OCI-LY3 (cell line): ENCODE data around the gene ERGIC2.

ENCODE experiments used
- H2AFZ ChIP-seq: fragments of 200-600, 300-600 bp; shearing (Covaris generic); 2 replicates; pipeline ENCODE4 v1.6.0; 2014; ENCODE audit warnings: antibody characterized with exemption, low read depth, low read length
- H3K27ac ChIP-seq: fragments of 200-600, 300-600 bp; sonication (generic); 2 replicates; pipeline ENCODE4 v1.5.1; 2014; ENCODE audit warnings: mild to moderate bottlenecking, low read length, moderate library complexity, mixed read lengths
- H3K27me3 ChIP-seq: fragments of 200-600, 300-600 bp; sonication (generic); 2 replicates; pipeline ENCODE4 v1.6.1; 2014; ENCODE audit warnings: low read depth, low read length, mixed read lengths
- H3K36me3 ChIP-seq: fragments of 200-600, 300-600 bp; sonication (generic); replicated peaks from 2 replicates; pipeline ENCODE3; 2014; ENCODE audit warnings: low read depth, low read length, mixed read lengths
- H3K4me1 ChIP-seq: fragments of 300-600, 200-600 bp; sonication (generic); 2 replicates; pipeline ENCODE4 v1.6.1; 2014; ENCODE audit warnings: low read length, mixed read lengths
- H3K4me2 ChIP-seq: fragments of 200-600, 300-600 bp; sonication (generic); 2 replicates; pipeline ENCODE4 v1.6.1; 2014; ENCODE audit warnings: low read length, mixed read lengths
- H3K4me3 ChIP-seq: fragments of 300-600, 200-600 bp; sonication (generic); 2 replicates; pipeline ENCODE4 v1.5.1; 2014; ENCODE audit warnings: antibody characterized with exemption, mild to moderate bottlenecking, low read length, moderate library complexity
- H3K79me2 ChIP-seq: fragments of 300-600, 200-600 bp; shearing (Covaris generic); 2 replicates; pipeline ENCODE4 v1.6.1; 2014; ENCODE audit warnings: mild to moderate bottlenecking, low read length, mixed read lengths
- H3K9ac ChIP-seq: fragments of 300-600, 200-600 bp; shearing (Covaris generic); 2 replicates; pipeline ENCODE4 v1.6.0; 2014; ENCODE audit warnings: mild to moderate bottlenecking, low read length, moderate library complexity
- H3K9me3 ChIP-seq: fragments of 200-600, 300-600 bp; shearing (Covaris generic); 2 replicates; pipeline ENCODE4 v1.6.1; 2014; ENCODE audit warnings: low read length, mixed read lengths; ENCODE audit not compliant: insufficient read depth
- H4K20me1 ChIP-seq: fragments of 200-600, 300-600 bp; sonication (generic); 2 replicates; pipeline ENCODE4 v1.6.1; 2016; ENCODE audit warnings: low read length, mixed read lengths; ENCODE audit not compliant: insufficient read depth
- EZH2phosphoT487 ChIP-seq: fragments of 200-600 bp; shearing (Covaris generic); IDR thresholded peaks from 2 replicates; pipeline ENCODE4 v1.6.1; 2018; ENCODE audit warnings: antibody characterized with exemption, mixed run types, low read depth
- TF ChIP-seq, protein P1 (sequence below): fragments of 200-600, 300-600 bp; sonication (generic); IDR thresholded peaks from 2 replicates; pipeline ENCODE4 v1.5.1; 2014; ENCODE audit warnings: antibody characterized with exemption, low read length, low read depth

Gene ERGIC2

DNA sequence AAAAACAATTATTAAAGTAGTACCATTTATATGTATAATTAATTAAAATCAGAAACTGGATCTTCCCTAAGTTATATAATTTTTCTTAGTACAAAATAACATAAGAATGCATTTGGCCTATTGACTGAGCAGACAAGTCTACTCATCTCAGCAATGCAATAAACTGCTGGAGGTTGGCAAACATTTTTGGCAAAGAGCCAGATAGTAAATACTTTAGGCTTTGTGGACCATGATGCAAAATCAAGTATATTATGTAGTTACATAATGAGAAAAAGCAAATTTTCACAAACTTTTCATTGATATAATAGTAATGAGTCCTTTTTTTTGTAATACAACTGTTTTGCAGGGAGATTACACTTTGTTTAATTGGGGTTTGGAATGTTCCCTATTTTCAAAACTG lies 30.9 kb downstream of the ERGIC2 start:
- TF ChIP-seq, protein P1, sequence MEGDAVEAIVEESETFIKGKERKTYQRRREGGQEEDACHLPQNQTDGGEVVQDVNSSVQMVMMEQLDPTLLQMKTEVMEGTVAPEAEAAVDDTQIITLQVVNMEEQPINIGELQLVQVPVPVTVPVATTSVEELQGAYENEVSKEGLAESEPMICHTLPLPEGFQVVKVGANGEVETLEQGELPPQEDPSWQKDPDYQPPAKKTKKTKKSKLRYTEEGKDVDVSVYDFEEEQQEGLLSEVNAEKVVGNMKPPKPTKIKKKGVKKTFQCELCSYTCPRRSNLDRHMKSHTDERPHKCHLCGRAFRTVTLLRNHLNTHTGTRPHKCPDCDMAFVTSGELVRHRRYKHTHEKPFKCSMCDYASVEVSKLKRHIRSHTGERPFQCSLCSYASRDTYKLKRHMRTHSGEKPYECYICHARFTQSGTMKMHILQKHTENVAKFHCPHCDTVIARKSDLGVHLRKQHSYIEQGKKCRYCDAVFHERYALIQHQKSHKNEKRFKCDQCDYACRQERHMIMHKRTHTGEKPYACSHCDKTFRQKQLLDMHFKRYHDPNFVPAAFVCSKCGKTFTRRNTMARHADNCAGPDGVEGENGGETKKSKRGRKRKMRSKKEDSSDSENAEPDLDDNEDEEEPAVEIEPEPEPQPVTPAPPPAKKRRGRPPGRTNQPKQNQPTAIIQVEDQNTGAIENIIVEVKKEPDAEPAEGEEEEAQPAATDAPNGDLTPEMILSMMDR = no peak
- no peak for TF ChIP-seq EZH2phosphoT487
- Histone ChIP-seq H2AFZ (no peak overlapping the region), H4K20me1 (no peaks in the 10 kb centered on the region), H3K4me3 (no peak overlapping the region), H3K4me1 (no peaks in the 10 kb centered on the region), H3K27ac (no peak overlapping the region), H3K4me2 (no peak overlapping the region), H3K9me3 (no peaks in the 10 kb centered on the region), H3K27me3 (no peaks in the 10 kb centered on the region), H3K79me2 (no peaks in the 10 kb centered on the region), H3K36me3 (peaks cover 17% of the 10 kb centered on the region), H3K9ac (no peak overlapping the region)

DNA sequence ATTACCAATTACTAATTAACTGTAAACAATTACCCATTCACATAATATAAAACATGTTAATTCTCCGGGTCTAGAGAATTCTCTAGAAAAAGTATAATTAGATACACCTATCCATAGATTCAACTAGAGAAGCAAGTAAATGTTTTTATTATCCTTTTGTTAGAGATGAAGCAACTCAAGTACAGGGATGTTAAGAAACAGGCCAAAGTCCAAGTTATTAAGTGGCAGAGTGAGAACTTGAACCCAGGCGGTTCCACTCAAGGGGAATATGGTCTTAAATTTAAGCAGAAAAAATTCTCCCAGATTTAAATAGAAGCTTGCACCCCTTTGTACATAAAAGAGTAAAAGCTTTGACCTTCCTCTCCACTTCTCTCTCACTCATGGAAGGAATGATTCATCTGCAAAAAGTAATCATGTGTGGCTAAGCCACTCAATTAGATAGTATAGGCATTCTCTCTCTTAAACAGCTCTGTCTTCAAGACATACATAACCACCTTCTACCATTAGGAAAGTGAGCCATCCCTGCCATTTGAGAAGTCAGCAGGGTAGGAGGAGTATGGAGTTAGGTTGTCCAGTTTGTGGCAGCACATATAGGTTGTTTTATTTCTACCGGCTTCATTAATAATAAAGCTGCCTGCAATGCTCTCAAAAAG lies 34.1 kb downstream of the ERGIC2 start:
- TF ChIP-seq EZH2phosphoT487 = no peak
- TF ChIP-seq, protein P1 = no peak
- no peak overlapping the region for H3K27ac ChIP-seq
- no peaks in the 10 kb centered on the region for H3K9me3 ChIP-seq
- H3K4me2 ChIP-seq = no peak overlapping the region
- H2AFZ ChIP-seq = no peak overlapping the region
- no peaks in the 10 kb centered on the region for H4K20me1 ChIP-seq
- no peak overlapping the region for H3K9ac ChIP-seq
- peaks cover 18% of the 10 kb centered on the region for H3K36me3 ChIP-seq
- H3K4me1 ChIP-seq = no peaks in the 10 kb centered on the region
- H3K27me3 ChIP-seq = no peaks in the 10 kb centered on the region
- H3K4me3 ChIP-seq = no peak overlapping the region
- H3K79me2 ChIP-seq = no peaks in the 10 kb centered on the region

DNA sequence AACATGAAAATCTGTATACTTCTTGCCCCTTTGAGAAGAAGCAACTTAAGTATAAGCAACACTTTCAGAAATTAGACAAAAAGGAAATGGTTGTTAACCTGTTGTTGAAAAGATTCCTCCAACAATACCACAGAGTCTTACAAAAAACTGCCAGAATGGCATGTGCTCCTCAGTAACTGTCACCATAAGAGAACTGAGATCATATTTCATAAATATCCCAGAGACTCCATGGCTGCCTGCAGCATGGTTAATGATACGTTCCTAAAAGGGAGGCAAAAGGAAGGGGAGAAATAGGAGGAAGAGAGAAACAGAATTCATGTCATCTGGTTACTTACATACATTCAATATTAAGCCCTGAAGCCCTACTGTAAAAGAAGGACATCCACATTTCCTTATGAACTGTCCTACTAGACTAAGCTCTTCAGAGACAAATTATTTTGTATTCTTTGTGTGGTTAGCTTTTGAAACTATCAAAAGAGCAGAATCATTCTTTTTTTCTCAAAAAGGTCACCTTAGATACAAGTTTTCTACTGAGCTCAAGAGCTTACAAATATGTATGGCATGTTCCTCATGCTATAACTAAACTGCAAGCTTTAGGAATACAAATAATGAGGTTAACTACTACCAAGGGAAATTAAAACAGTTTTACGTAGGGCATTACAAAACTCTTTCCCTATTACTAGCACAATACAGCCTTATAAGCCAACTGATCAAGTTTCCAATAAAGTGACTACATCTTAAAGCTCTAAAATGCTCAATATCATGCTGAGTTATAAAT lies 37.8 kb downstream of the ERGIC2 start:
- Histone ChIP-seq H3K4me3 (no peak overlapping the region), H3K79me2 (no peaks in the 10 kb centered on the region), H3K9ac (no peak overlapping the region), H3K27ac (no peak overlapping the region), H3K4me1 (no peaks in the 10 kb centered on the region), H2AFZ (no peak overlapping the region), H3K36me3 (peaks cover 23% of the 10 kb centered on the region), H3K27me3 (no peaks in the 10 kb centered on the region), H3K9me3 (no peaks in the 10 kb centered on the region), H3K4me2 (no peak overlapping the region), H4K20me1 (no peaks in the 10 kb centered on the region)
- TF ChIP-seq, protein P1 = no peak
- TF ChIP-seq EZH2phosphoT487 = no peak

DNA sequence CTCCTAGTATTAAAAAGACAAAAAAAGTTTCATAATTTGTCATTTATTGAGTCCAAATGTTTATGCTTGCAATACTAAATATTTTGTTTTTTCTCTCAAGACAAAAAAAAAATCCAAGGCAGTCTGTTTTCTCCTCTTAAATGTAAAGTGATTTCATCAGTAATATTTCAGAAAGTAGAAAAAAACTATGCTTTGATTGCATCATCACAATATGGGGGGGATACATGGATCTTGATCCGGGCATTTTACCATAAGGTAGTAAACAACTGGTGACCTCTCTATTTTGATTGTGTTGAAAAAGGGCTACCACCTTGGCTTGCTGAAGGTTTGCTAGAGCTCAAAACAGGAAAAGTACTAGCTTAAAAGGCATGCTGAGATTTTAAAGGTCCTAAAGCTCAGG lies 43.6 kb downstream of the ERGIC2 start:
- Histone ChIP-seq H3K36me3 (peaks cover 5% of the 10 kb centered on the region), H3K4me1 (no peaks in the 10 kb centered on the region), H3K9ac (no peak overlapping the region), H3K4me2 (no peak overlapping the region), H3K9me3 (no peaks in the 10 kb centered on the region), H4K20me1 (no peaks in the 10 kb centered on the region), H3K4me3 (no peak overlapping the region), H3K27ac (no peak overlapping the region), H3K27me3 (no peaks in the 10 kb centered on the region), H2AFZ (no peak overlapping the region), H3K79me2 (no peaks in the 10 kb centered on the region)
- TF ChIP-seq EZH2phosphoT487 = no peak
- TF ChIP-seq, protein P1 = no peak
